ENCODE results near the gene SMARCA1. TPM values are rescaled to one million over a fixed set of nuclear protein-coding genes. Genes with fewer than 3 reads are reported as not detected.
"Not testable (repeated sequence)": the region's sequence is repeated elsewhere in the genome, so short reads cannot be mapped to it uniquely, and the experiment has no call there.

SMARCA1 gene
- total and polyA plus RNA-seq, 2 experiments from 2014 or later = 36.9 to 38.5 TPM

GRCh38 chrX:129557844-129558480, 34.7 kb upstream of the SMARCA1 start:
- no peak overlapping the region for H3K27ac ChIP-seq
- no peaks in the 10 kb centered on the region for H3F3A ChIP-seq (ENCODE audit: insufficient read depth)
- no peak overlapping the region for H3K4me3 ChIP-seq
- H3K36me3 ChIP-seq (ENCODE audit: low read depth) = peaks cover 19% of the 10 kb centered on the region; the same call in 1 of the 2 replicates
- DNase-seq = no peak
- in situ Hi-C loops (cut with MboI) = no loop called here
- no peaks in the 10 kb centered on the region for H4K20me1 ChIP-seq (ENCODE audit: insufficient read depth)
- H2AFZ ChIP-seq = no peak overlapping the region
- no peaks in the 10 kb centered on the region for H3K27me3 ChIP-seq (replicated peaks; ENCODE audit: insufficient read depth)
- H3K4me1 ChIP-seq (ENCODE audit: insufficient read depth) = no peaks in the 10 kb centered on the region
- no peaks in the 10 kb centered on the region for H3K9me3 ChIP-seq (ENCODE audit: low read depth)
- TF ChIP-seq EZH2phosphoT487 (IDR thresholded peaks at IDR 0.05; ENCODE audit: insufficient read depth, low read depth) = no peak
- TF ChIP-seq EZH2 (IDR thresholded peaks at IDR 0.05; ENCODE audit: insufficient read depth, poor library complexity, severe bottlenecking) = no peak
- no peak overlapping the region for H3K9ac ChIP-seq
- no peaks in the 10 kb centered on the region for H3K9me2 ChIP-seq (ENCODE audit: insufficient read depth)
- H3K4me2 ChIP-seq (ENCODE audit: unreplicated experiment) = no peak overlapping the region
- no peaks in the 10 kb centered on the region for H3K79me2 ChIP-seq (ENCODE audit: insufficient read depth)
- WGBS, 2 experiments (ENCODE audit: low coverage in 1 of 2, low lambda C conversion rate in 2 of 2, missing lambda C conversion rate in 2 of 2) = 93 to 100% methylated on average over 1 of the region's 1 CpG

- no peaks in the 10 kb centered on the region for H3K4me1 ChIP-seq (ENCODE audit: insufficient read depth)
- H3K9me3 ChIP-seq (ENCODE audit: low read depth) = no peaks in the 10 kb centered on the region
- no peak overlapping the region for H3K4me2 ChIP-seq (ENCODE audit: unreplicated experiment)
- no peaks in the 10 kb centered on the region for H3K9me2 ChIP-seq (ENCODE audit: insufficient read depth)
- H3K79me2 ChIP-seq (ENCODE audit: insufficient read depth) = no peaks in the 10 kb centered on the region
- 95 to 99% methylated on average over 5 of the region's 5 CpGs for WGBS, 2 experiments (ENCODE audit: low coverage in 1 of 2, low lambda C conversion rate in 2 of 2, missing lambda C conversion rate in 2 of 2)
- in situ Hi-C loops (cut with MboI) = no loop called here
- H3F3A ChIP-seq (ENCODE audit: insufficient read depth) = no peaks in the 10 kb centered on the region
- no peak for TF ChIP-seq EZH2phosphoT487 (IDR thresholded peaks at IDR 0.05; ENCODE audit: insufficient read depth, low read depth)
- TF ChIP-seq EZH2 (IDR thresholded peaks at IDR 0.05; ENCODE audit: insufficient read depth, poor library complexity, severe bottlenecking) = no peak
- H3K27ac ChIP-seq = no peak overlapping the region
- H3K4me3 ChIP-seq = no peak overlapping the region
- no peak overlapping the region for H2AFZ ChIP-seq
- H4K20me1 ChIP-seq (ENCODE audit: insufficient read depth) = no peaks in the 10 kb centered on the region
- H3K36me3 ChIP-seq (ENCODE audit: low read depth) = peaks cover 17% of the 10 kb centered on the region; the same call in 1 of the 2 replicates
- no peak overlapping the region for H3K9ac ChIP-seq
- H3K27me3 ChIP-seq (replicated peaks; ENCODE audit: insufficient read depth) = no peaks in the 10 kb centered on the region
- DNase-seq = no peak
Measured at GRCh38 chrX:129556806-129557315, 33.6 kb upstream of the SMARCA1 start.

GRCh38 chrX:129554816-129555215, 31.5 kb upstream of the SMARCA1 start:
- H3K36me3 ChIP-seq (ENCODE audit: low read depth); H3K27ac ChIP-seq; in situ Hi-C loops (cut with MboI); H3K9ac ChIP-seq; H2AFZ ChIP-seq; H3K4me2 ChIP-seq (ENCODE audit: unreplicated experiment); H3K9me3 ChIP-seq (ENCODE audit: low read depth); H3K79me2 ChIP-seq (ENCODE audit: insufficient read depth); H3K27me3 ChIP-seq (replicated peaks; ENCODE audit: insufficient read depth); H3F3A ChIP-seq (ENCODE audit: insufficient read depth); H4K20me1 ChIP-seq (ENCODE audit: insufficient read depth); H3K4me1 ChIP-seq (ENCODE audit: insufficient read depth); H3K4me3 ChIP-seq; H3K9me2 ChIP-seq (ENCODE audit: insufficient read depth): not testable (repeated sequence)
- 97 to 100% methylated on average over 6 to 8 of the region's 8 CpGs for WGBS, 2 experiments (ENCODE audit: low coverage in 1 of 2, low lambda C conversion rate in 2 of 2, missing lambda C conversion rate in 2 of 2)
- peak; percentile 27 for DNase-seq

GRCh38 chrX:129553619-129554288, 30.5 kb upstream of the SMARCA1 start:
- no peaks in the 10 kb centered on the region for H3K4me1 ChIP-seq (ENCODE audit: insufficient read depth)
- no peak overlapping the region for H2AFZ ChIP-seq

More at GRCh38 chrX:129553619-129554288, 30.5 kb upstream of the SMARCA1 start:
- Histone ChIP-seq H3K27me3 (replicated peaks; ENCODE audit: insufficient read depth) (no peaks in the 10 kb centered on the region), H3K9ac (no peak overlapping the region), H3K9me3 (ENCODE audit: low read depth) (no peaks in the 10 kb centered on the region), H3K9me2 (ENCODE audit: insufficient read depth) (no peaks in the 10 kb centered on the region), H3F3A (ENCODE audit: insufficient read depth) (no peaks in the 10 kb centered on the region), H3K79me2 (ENCODE audit: insufficient read depth) (no peaks in the 10 kb centered on the region), H3K36me3 (ENCODE audit: low read depth) (peaks cover 2% of the 10 kb centered on the region; the same call in 1 of the 2 replicates), H3K27ac (no peak overlapping the region), H3K4me2 (ENCODE audit: unreplicated experiment) (no peak overlapping the region), H3K4me3 (no peak overlapping the region), H4K20me1 (ENCODE audit: insufficient read depth) (no peaks in the 10 kb centered on the region)
- WGBS, 2 experiments (ENCODE audit: low coverage in 1 of 2, low lambda C conversion rate in 2 of 2, missing lambda C conversion rate in 2 of 2) = 96 to 100% methylated on average over 2 to 3 of the region's 3 CpGs
- no peak for DNase-seq
- in situ Hi-C loops (cut with MboI) = no loop called here
- no peak for TF ChIP-seq EZH2 (IDR thresholded peaks at IDR 0.05; ENCODE audit: insufficient read depth, poor library complexity, severe bottlenecking)
- no peak for TF ChIP-seq EZH2phosphoT487 (IDR thresholded peaks at IDR 0.05; ENCODE audit: insufficient read depth, low read depth)

All from GM23248 (cell line).